Left lung (tissue), 10 donors: ENCODE data around the gene FSD2. TPM values are rescaled to one million over a fixed set of nuclear protein-coding genes. Genes with fewer than 3 reads are reported as not detected.

ENCODE experiments used
- ATAC-seq: fragments of 200-7000 bp; cut with Tn5 transposase; one replicate; pipeline ENCODE4 v1.9.1; 2020; ENCODE audit warnings: moderate library complexity
- DNase-seq, 4 donors: peaks; one replicate each; pipeline ENCODE4 v3.0.0-alpha.2; 2013 to 2020
- H3K27ac ChIP-seq, 2 donors: fragments of 200-600 bp; sonication (generic) in 1 of 2; one replicate each; pipeline versions ENCODE4 v1.5.0 to v1.8.0; 2020 to 2021
- H3K27me3 ChIP-seq, 2 donors: fragments of 200-600 bp; sonication (generic) in 1 of 2; one replicate each; pipeline versions ENCODE4 v1.5.0 to v1.8.0; 2020 to 2021
- H3K36me3 ChIP-seq, 2 donors: fragments of 200-600 bp; sonication (generic) in 1 of 2; one replicate each; pipeline versions ENCODE4 v1.5.0 to v1.8.0; 2020 to 2021
- H3K4me1 ChIP-seq, 2 donors: fragments of 200-600 bp; one replicate each; pipeline ENCODE4 v1.8.0; 2021
- H3K4me3 ChIP-seq, 2 donors: fragments of 200-600 bp; sonication (generic) in 1 of 2; one replicate each; pipeline versions ENCODE4 v1.5.0 to v1.8.0; 2020 to 2021; ENCODE audit warnings: mild to moderate bottlenecking in 1 of 2
- H3K9me3 ChIP-seq, 2 donors: fragments of 200-600 bp; sonication (generic) in 1 of 2; one replicate each; pipeline versions ENCODE4 v1.5.0 to v1.8.0; 2020 to 2021
- CTCF ChIP-seq, 2 donors: fragments of 200-600 bp; sonication (generic) in 1 of 2; IDR thresholded peaks; one replicate each; pipeline versions ENCODE4 v1.5.0 to v1.8.0; 2021; ENCODE audit warnings: antibody characterized with exemption in 2 of 2
- intact Hi-C, 2 donors: fragments of 100-400 bp; cut with DNase I; formaldehyde crosslinking; loops; one replicate each; pipeline versions ENCODE4 v1.11.2 to v1.14.2; 2022
- polyA plus RNA-seq, 6 donors: library from polyadenylated mRNA; unstranded; fragments of 120-200 nt; gene quantifications; one replicate each; pipeline ENCODE4 v1.2.1, GENCODE V29; 2013; ENCODE audit not compliant: insufficient read length in 6 of 6
- total RNA-seq, 2 donors: library from RNA; stranded (reverse); fragmentation: NEBNext Ultra II Directional; extraction: Animal tissue kit (Norgen Biotek cat#: 25700); gene quantifications; one replicate each; pipeline ENCODE4 v1.2.1, GENCODE V29; 2021
- donor health status: DM: no; HTN: yes; CAD: no.
- donor health status: DM: no; HTN: no; CAD: no.

The FSD2 gene
- total and polyA plus RNA-seq, 8 donors: 0.11 to 1.3 (median 0.33) TPM; not detected in 1

GRCh38 chr15:82850731-82851130 lies 44.9 kb upstream of the FSD2 start:
- Histone ChIP-seq H3K27ac (no peak overlapping the region), H3K36me3 (no peaks in the 10 kb centered on the region), H3K9me3 (no peaks in the 10 kb centered on the region), H3K27me3 (no peaks in the 10 kb centered on the region), H3K4me1 (peaks cover 0 to 10% of the 10 kb centered on the region in 2 donors), H3K4me3 (no peak overlapping the region)
- no peak for ATAC-seq
- intact Hi-C loops: no loop called here
- DNase-seq: no peak
- TF ChIP-seq CTCF (IDR thresholded peaks at IDR 0.05): no peak

GRCh38 chr15:82849556-82850512 lies 44.0 kb upstream of the FSD2 start:
- peak; percentile 55 to 61 for TF ChIP-seq CTCF (IDR thresholded peaks at IDR 0.05)
- Histone ChIP-seq H3K4me1 (peaks cover 0 to 10% of the 10 kb centered on the region in 2 donors), H3K36me3 (no peaks in the 10 kb centered on the region), H3K27me3 (no peaks in the 10 kb centered on the region), H3K27ac (no peak overlapping the region), H3K4me3 (no peak overlapping the region), H3K9me3 (no peaks in the 10 kb centered on the region)
- ATAC-seq (peak; percentile 97), DNase-seq (peak; percentile 29 to 86 (median 82))
- intact Hi-C loops: no loop called here

- Histone ChIP-seq H3K4me1 (peaks cover 0 to 10% of the 10 kb centered on the region in 2 donors), H3K27me3 (no peaks in the 10 kb centered on the region), H3K36me3 (no peaks in the 10 kb centered on the region), H3K9me3 (no peaks in the 10 kb centered on the region), H3K27ac (no peak overlapping the region), H3K4me3 (no peak overlapping the region)
- TF ChIP-seq CTCF (IDR thresholded peaks at IDR 0.05): no peak
- intact Hi-C loops: no loop called here
- no peak for ATAC-seq
- no peak for DNase-seq
Observed at GRCh38 chr15:82848241-82848993, 42.5 kb upstream of the FSD2 start.

- ATAC-seq: no peak
- Histone ChIP-seq H3K4me1 (peaks cover 0 to 10% of the 10 kb centered on the region in 2 donors), H3K4me3 (no peak overlapping the region), H3K27me3 (no peaks in the 10 kb centered on the region), H3K27ac (no peak overlapping the region), H3K36me3 (no peaks in the 10 kb centered on the region), H3K9me3 (no peaks in the 10 kb centered on the region)
- DNase-seq: no peak
- TF ChIP-seq CTCF (IDR thresholded peaks at IDR 0.05): no peak
- intact Hi-C loops: no loop called here
Observed at GRCh38 chr15:82847703-82848102, 41.8 kb upstream of the FSD2 start.

- TF ChIP-seq CTCF (IDR thresholded peaks at IDR 0.05): no peak
- intact Hi-C loops: no loop called here
- DNase-seq: no peak
Observed at GRCh38 chr15:82846621-82847020, 40.8 kb upstream of the FSD2 start.

More at GRCh38 chr15:82846621-82847020, 40.8 kb upstream of the FSD2 start:
- H3K27me3 ChIP-seq: no peaks in the 10 kb centered on the region
- no peaks in the 10 kb centered on the region for H3K36me3 ChIP-seq
- peaks cover 0 to 10% of the 10 kb centered on the region in 2 donors for H3K4me1 ChIP-seq
- no peak overlapping the region for H3K27ac ChIP-seq
- ATAC-seq: no peak
- H3K9me3 ChIP-seq: no peaks in the 10 kb centered on the region
- no peak overlapping the region for H3K4me3 ChIP-seq
